GM12864 (cell line): ENCODE measurements around the gene UBD.

Experiments used
- DNase-seq: peaks from one replicate; pipeline ENCODE4 v3.0.0-alpha.2; 2011; ENCODE audit warnings: low read depth
- H3K4me3 ChIP-seq: 2 replicates; pipeline ENCODE4 v1.5.1; 2011; ENCODE audit warnings: mild to moderate bottlenecking, low read depth, low read length, control low read depth
- TF ChIP-seq, protein P1 (sequence below): IDR thresholded peaks from 2 replicates; pipeline ENCODE4 v1.5.1; 2011; ENCODE audit warnings: low read depth, mild to moderate bottlenecking, moderate library complexity, low read length, control low read depth, inconsistent platforms; ENCODE audit errors: missing control alignments

Gene UBD

DNA sequence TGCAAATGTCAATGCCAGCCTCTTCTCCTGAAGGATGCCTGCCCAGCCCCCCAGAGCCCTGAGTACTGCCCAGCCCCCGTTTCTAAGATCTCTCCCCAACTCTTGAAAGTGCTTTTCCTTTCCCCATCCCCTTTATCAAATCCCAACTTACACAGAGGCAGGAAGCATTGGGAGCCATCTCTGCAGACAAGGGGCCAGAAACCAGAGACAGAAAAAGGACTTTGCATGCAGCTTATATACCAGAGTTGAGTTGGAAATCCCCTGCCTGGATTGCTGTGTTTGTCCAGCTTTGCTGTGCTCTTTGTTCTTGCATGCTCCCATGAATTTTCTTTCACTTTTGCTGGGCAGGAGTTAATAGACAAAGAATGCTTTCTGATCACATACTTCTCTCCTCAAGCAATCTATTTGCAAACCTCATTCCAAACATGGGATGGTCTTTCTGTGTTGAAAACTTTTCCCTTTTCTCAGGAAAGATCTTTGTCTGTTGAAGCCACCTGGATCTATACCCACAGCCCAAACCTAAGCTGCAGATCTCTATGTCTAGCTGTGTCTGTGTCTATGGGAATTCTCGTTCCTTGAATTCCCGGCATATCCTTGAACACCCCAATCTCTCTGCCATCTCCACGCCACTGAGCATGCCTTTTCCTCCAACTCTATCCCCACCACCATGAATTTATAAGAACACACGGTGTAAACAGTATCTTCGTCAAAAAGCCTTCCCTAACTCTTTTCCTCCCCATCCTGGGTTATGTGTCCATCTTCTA, at the start of gene UBD:
TSS of gene UBD (minus strand) at position 209 of the 764 bp plus-strand sequence. CDS start at position 178, 31 bp downstream.
- TF ChIP-seq, protein P1, sequence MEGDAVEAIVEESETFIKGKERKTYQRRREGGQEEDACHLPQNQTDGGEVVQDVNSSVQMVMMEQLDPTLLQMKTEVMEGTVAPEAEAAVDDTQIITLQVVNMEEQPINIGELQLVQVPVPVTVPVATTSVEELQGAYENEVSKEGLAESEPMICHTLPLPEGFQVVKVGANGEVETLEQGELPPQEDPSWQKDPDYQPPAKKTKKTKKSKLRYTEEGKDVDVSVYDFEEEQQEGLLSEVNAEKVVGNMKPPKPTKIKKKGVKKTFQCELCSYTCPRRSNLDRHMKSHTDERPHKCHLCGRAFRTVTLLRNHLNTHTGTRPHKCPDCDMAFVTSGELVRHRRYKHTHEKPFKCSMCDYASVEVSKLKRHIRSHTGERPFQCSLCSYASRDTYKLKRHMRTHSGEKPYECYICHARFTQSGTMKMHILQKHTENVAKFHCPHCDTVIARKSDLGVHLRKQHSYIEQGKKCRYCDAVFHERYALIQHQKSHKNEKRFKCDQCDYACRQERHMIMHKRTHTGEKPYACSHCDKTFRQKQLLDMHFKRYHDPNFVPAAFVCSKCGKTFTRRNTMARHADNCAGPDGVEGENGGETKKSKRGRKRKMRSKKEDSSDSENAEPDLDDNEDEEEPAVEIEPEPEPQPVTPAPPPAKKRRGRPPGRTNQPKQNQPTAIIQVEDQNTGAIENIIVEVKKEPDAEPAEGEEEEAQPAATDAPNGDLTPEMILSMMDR: no peak
- no peak for DNase-seq
- H3K4me3 ChIP-seq: no peak within 1 kb of the TSS

DNA sequence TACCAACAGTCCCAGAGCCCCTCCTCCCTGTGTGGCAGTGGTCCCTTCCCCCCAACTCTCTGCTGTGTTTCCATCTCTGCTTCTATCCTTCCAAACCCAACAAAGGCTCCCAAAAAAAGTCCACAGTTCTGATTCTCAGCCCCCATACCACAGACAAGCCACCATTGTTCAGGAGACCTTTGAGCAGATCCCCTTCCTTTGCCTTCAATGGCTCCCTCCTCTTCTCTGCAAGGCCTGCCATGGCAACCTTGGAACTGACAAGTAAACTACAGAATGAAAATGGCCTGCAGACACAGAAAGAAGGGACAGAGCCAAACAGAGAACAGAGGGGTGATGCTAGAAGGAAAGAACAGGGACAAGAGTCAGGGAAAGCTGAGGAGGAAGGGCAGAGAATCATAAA, 48.6 kb upstream of the UBD start:
- H3K4me3 ChIP-seq: no peak overlapping the region
- DNase-seq: no peak
- TF ChIP-seq, protein P1: no peak

DNA sequence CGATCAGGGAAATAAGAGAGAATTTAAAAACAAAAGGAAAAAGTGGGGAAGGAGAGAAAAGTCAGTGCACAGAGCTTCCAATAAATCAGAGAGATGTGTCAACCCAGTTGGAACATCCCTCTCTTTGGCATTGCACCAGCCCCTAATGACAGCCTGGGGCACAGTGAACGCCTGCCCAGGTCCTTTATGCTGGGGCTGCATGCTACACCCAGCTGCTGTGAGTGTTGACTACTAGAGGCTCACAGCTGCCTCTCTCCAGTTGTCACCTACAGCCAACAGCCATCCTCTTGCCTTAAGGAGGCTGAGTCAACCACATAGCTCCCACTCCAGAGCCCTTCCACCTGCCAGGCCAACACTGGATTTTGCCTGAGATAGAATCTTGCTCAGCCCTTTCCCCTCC, 44.4 kb upstream of the UBD start:
- no peak for DNase-seq
- H3K4me3 ChIP-seq: no peak overlapping the region
- TF ChIP-seq, protein P1: no peak

DNA sequence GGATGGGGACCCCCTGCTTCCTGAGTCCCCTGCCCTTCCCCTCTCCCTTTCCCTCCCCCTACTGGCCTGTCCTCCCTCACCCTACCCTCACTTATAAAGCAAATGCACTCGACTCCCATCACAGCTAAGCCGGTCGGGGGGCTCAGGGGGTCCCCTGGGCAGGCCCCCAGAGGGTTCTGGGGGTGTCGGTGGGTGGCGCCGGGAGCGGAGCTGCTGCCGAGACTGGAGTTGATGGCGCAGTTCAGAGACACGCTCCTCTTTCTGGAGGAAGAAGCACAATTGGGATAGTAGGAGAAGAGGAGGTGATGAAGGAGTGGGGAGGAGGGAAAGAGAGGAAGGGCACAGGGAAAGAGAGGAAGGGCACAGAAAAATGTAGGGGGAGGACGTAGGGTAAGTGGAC, 43.9 kb upstream of the UBD start:
- DNase-seq: no peak
- TF ChIP-seq, protein P1: no peak
- no peak overlapping the region for H3K4me3 ChIP-seq

DNA sequence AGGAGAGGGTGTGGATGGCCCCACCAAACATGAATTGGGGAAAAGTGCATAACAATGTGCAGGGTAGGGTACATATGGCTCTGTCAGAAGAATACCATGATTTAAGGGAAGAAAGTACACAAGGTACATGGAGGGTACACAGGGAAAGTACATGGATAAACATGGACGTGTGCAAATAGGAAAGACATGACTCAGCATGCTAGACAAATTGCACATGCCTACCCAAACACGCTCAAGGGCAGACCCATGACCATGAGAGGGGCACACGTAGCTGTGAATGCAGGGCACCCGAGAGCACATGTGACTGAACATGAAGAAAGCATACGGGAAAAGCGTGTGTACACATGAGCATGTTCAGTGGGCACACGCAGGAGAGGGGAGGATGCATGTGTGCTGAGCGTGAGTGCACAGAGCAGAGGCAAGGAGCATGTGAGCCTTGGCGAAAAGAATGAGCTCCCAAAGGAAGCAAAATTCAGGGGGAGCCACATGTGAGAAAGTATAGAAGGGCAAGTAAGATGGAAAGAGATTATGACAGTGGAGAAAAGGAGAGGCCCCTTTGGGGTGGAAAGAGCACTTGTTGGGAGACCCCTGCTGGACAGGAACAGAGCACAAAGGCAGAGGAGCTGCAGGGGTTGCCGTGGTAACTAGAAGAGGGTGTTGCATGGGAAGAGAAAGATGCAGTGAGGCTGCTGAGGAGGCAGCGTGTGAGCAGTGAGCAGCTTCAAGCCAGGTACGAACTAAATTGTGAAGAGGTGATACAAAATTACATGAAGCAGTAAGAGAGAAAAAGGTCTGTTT, 43.2 kb upstream of the UBD start:
- no peak for DNase-seq
- no peak overlapping the region for H3K4me3 ChIP-seq
- TF ChIP-seq, protein P1: peak; percentile 22

DNA sequence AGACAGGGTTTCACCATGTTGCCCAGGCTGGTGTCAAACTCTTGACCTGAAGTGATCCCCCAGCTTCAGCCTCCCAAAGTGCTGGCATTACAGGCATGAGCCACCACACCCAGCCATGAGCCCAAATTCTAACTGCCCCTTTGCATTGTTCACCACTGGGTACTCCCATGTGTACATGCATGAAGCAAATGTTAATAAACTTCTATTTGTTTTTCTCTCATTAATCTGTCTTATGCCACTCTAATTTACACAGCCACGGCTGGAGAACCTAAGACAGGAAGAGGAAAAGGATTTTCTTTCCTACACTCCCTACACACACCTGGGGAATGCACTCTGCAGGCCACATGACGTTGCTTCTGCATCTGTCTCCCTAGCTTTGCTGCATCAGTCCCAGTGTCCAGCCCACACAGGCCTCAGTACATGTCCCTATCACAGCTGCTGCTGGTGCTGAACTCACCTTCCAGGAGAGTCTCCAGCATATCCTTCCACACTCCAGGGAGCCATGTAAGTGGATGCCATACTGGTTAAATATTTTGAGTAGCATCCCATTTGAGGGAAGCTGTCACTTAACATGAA, 38.7 kb upstream of the UBD start:
- TF ChIP-seq, protein P1: no peak
- DNase-seq: no peak
- H3K4me3 ChIP-seq: no peak overlapping the region
